Upper lobe of left lung (tissue), 6 donors: ENCODE measurements around the gene NFAT5. TPM values are rescaled to one million over a fixed set of nuclear protein-coding genes. Genes with fewer than 3 reads are reported as not detected.
"Not testable (repeated sequence)": the region's sequence is repeated elsewhere in the genome, so short reads cannot be mapped to it uniquely, and the experiment has no call there.

ENCODE experiments used
- ATAC-seq, 2 donors: fragments of 200-7000 bp; cut with Tn5 transposase; one replicate each; pipeline ENCODE4 v1.9.1; 2022; ENCODE audit warnings: mild to moderate bottlenecking in 2 of 2, moderate library complexity in 2 of 2; ENCODE audit not compliant: low FRiP score in 2 of 2
- DNase-seq, 2 donors: peaks; one replicate each; pipeline ENCODE4 v3.0.0-alpha.2; 2019 to 2020
- H3K27ac ChIP-seq, 4 donors: fragments of 200-600 bp; sonication (generic); one replicate each; pipeline ENCODE4 v1.5.1; 2016 to 2019
- H3K27me3 ChIP-seq, 4 donors: fragments of 200-600 bp; sonication (generic); one replicate each; pipeline ENCODE4 v1.5.1; 2017 to 2019
- H3K36me3 ChIP-seq, 4 donors: fragments of 200-600 bp; sonication (generic); one replicate each; pipeline ENCODE4 v1.5.1; 2016 to 2019
- H3K4me1 ChIP-seq, 4 donors: fragments of 200-600 bp; sonication (generic); one replicate each; pipeline ENCODE4 v1.5.1; 2018 to 2019
- H3K4me3 ChIP-seq, 4 donors: fragments of 200-600 bp; sonication (generic); one replicate each; pipeline ENCODE4 v1.5.1; 2017 to 2019; ENCODE audit warnings: mild to moderate bottlenecking in 2 of 4, moderate library complexity in 1 of 4
- H3K9me3 ChIP-seq, 4 donors: fragments of 200-600 bp; sonication (generic); one replicate each; pipeline ENCODE4 v1.5.1; 2018 to 2019
- CTCF ChIP-seq, 6 experiments: fragments of 450-650 bp in 4 of 6; fragments of 200-600 bp in 2 of 6; sonication (generic) in 2 of 6; IDR thresholded peaks; one replicate each; pipeline ENCODE4 v1.5.1; 2016 to 2019; ENCODE audit warnings: antibody characterized with exemption in 6 of 6
- EP300 ChIP-seq, 4 donors: sonication (generic); formaldehyde crosslinking; IDR thresholded peaks; one replicate each; pipeline ENCODE4 v1.5.1; 2017; ENCODE audit warnings: antibody characterized with exemption in 4 of 4, control low read depth in 2 of 4
- POLR2A ChIP-seq, 4 donors: fragments of 450-650 bp; IDR thresholded peaks; one replicate each; pipeline ENCODE4 v1.5.1; 2016 to 2017; ENCODE audit warnings: antibody characterized with exemption in 4 of 4, mild to moderate bottlenecking in 2 of 4
- POLR2AphosphoS5 ChIP-seq, 2 donors: sonication (generic); formaldehyde crosslinking; IDR thresholded peaks; one replicate each; pipeline ENCODE4 v1.5.1; 2017; ENCODE audit warnings: antibody characterized with exemption in 2 of 2
- WGBS, 2 donors: methylation state at CpG; one replicate each; pipeline ENCODE4 v1.1.5; 2017 to 2018; 5-methylcytosine and 5-hydroxymethylcytosine counted together
- total RNA-seq, 6 donors: library from RNA; depleted of rRNA in 4 of 6; stranded (reverse); fragments of >200 nt in 4 of 6; gene quantifications; one replicate each; pipeline versions ENCODE4 v1.1.0 to v1.2.1, GENCODE V29; 2016 to 2021
- donor health status: DM: no; HTN: no; CAD: no; lungs with moderate emphysema.
- donor health status: DM: no; HTN: yes; CAD: no; lungs with severe emphysema.

Gene NFAT5
- total RNA-seq, 6 donors from 2014 or later, result 36.0 to 80.7 (median 50.4) TPM

DNA sequence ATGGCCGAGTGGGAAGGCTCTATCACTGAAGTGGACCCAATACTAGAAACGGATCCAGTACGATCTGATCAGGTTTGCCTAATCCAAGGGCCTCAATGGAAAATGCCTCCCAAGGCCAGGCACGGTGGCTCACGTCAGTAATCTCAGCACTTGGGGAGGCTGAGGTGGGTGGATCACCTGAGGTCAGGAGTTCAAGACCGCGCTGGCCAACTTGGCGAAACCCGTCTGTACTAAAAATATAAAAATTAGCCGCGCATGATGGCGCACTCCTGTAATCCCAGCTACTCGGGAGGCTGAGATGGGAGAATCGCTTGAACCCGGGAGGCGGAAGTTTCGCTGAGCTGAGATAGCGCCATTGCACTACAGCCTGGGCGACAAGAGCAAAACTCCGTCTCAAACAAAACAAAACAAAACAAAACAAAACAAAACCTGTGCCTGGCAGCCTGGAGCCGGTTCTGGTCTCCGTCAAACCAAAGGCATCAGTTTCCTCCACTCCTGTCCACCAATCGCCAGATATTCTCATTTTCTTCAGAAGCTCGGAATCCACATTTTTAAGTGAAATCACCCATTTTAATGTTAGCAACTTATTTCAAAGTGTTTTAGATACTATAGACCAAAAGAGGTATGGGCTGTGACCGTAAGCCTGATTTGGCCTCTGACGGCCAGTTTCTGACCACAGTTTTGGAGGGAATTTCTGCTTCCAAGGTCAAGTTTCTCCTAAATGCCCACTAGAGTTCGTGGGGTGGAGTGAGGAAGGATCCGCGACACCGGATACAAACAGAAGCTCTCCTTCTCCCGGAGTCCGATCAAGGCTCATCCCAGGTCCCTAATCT, 159.9 kb downstream of the NFAT5 start:
- DNase-seq (no peak), ATAC-seq (no peak)
- Histone ChIP-seq H3K27ac (peak overlapping the region; percentile 50 to 88 (median 81)), H3K36me3 (no peaks in the 10 kb centered on the region), H3K4me3 (peak overlapping the region; percentile 22 to 63 (median 54)), H3K27me3 (no peaks in the 10 kb centered on the region), H3K4me1 (peaks cover 13 to 41% (median 22%) of the 10 kb centered on the region in 4 donors), H3K9me3 (no peaks in the 10 kb centered on the region)
- WGBS, 2 donors, result 70 to 73% methylated on average over 31 to 32 of the region's 32 CpGs
- TF ChIP-seq POLR2AphosphoS5 (IDR thresholded peaks at IDR 0.05) (no peak), CTCF (IDR thresholded peaks at IDR 0.05) (no peak), EP300 (IDR thresholded peaks at IDR 0.05) (no peak), POLR2A (IDR thresholded peaks at IDR 0.05) (no peak)

- WGBS, 2 donors, result 0% methylated on average over 8 to 22 of the region's 31 CpGs
- peaks cover 13 to 41% (median 22%) of the 10 kb centered on the region in 4 donors for H3K4me1 ChIP-seq
- no peaks in the 10 kb centered on the region for H3K36me3 ChIP-seq
- ATAC-seq, result peak; percentile 97 to 98
- DNase-seq, result peak; percentile 98
- peak within 1 kb of the TSS; percentile 45 to 63 (median 54) for H3K4me3 ChIP-seq
- TF ChIP-seq POLR2AphosphoS5 (IDR thresholded peaks at IDR 0.05), result peak; percentile 7 to 75
- TF ChIP-seq EP300 (IDR thresholded peaks at IDR 0.05), result peak in 1 of 4 donors; percentile 52
- TF ChIP-seq CTCF (IDR thresholded peaks at IDR 0.05), result no peak
- peak in 3 of 4 donors; percentile 13 to 71 (median 22) for TF ChIP-seq POLR2A (IDR thresholded peaks at IDR 0.05)
- no peaks in the 10 kb centered on the region for H3K27me3 ChIP-seq
- peak within 1 kb of the TSS; percentile 50 to 88 (median 81) for H3K27ac ChIP-seq
- no peaks in the 10 kb centered on the region for H3K9me3 ChIP-seq
Measured at GRCh38 chr16:69726313-69727060, 160.7 kb downstream of the NFAT5 start, which contains the start of gene NQO1. NQO1 (minus strand) TSS chr16:69726560; CDS start chr16:69726439, 121 bp downstream.

GRCh38 chr16:69727916-69728270, 162.1 kb downstream of the NFAT5 start:
- Histone ChIP-seq H3K9me3 (no peaks in the 10 kb centered on the region), H3K4me1 (peaks cover 13 to 41% (median 22%) of the 10 kb centered on the region in 4 donors), H3K27me3 (no peaks in the 10 kb centered on the region), H3K27ac (peak overlapping the region in 3 of 4 donors; percentile 50 to 88 (median 84)), H3K36me3 (no peaks in the 10 kb centered on the region), H3K4me3 (peak overlapping the region in 1 of 4 donors; percentile 52)
- peak; percentile 72 to 88 for DNase-seq
- no peak for TF ChIP-seq CTCF (IDR thresholded peaks at IDR 0.05)
- TF ChIP-seq EP300 (IDR thresholded peaks at IDR 0.05), result no peak
- no peak for TF ChIP-seq POLR2A (IDR thresholded peaks at IDR 0.05)
- no peak for TF ChIP-seq POLR2AphosphoS5 (IDR thresholded peaks at IDR 0.05)
- ATAC-seq, result peak in 1 of 2 donors; percentile 54
- WGBS, 2 donors, result 72 to 80% methylated on average over 5 of the region's 5 CpGs

- H3K36me3 ChIP-seq, H3K9me3 ChIP-seq, H3K27me3 ChIP-seq, DNase-seq, ATAC-seq, H3K4me3 ChIP-seq, H3K27ac ChIP-seq: not testable (repeated sequence)
- H3K4me1 ChIP-seq, result peaks cover 13 to 41% (median 22%) of the 10 kb centered on the region in 4 donors
- 80 to 94% methylated on average over 4 of the region's 4 CpGs for WGBS, 2 donors
Measured at GRCh38 chr16:69729030-69729429, 163.3 kb downstream of the NFAT5 start.

- not testable (repeated sequence) for H3K27me3 ChIP-seq, H3K4me3 ChIP-seq, H3K9me3 ChIP-seq, DNase-seq, H3K27ac ChIP-seq, H3K36me3 ChIP-seq, ATAC-seq
- 90 to 94% methylated on average over 5 of the region's 5 CpGs for WGBS, 2 donors
- peaks cover 13 to 24% (median 17%) of the 10 kb centered on the region in 4 donors for H3K4me1 ChIP-seq
Measured at GRCh38 chr16:69731280-69731679, 165.5 kb downstream of the NFAT5 start.
